HepG2 (cell line): ENCODE measurements around the gene KISS1R. TPM values are rescaled to one million over a fixed set of nuclear protein-coding genes. Genes with fewer than 3 reads are reported as not detected.
A peak's percentile ranks its signal among the peaks of the same experiment; 100 is the strongest.

Experiments used
- ISX ChIP-seq: sonication (generic); formaldehyde crosslinking; conservative IDR thresholded peaks from 2 replicates; pipeline ENCODE4 v1.5.0; 2020; ENCODE audit warnings: missing genetic modification reagents
- KLF12 ChIP-seq: sonication (generic); formaldehyde crosslinking; IDR thresholded peaks from 2 replicates; pipeline ENCODE4 v1.4.0; 2020; ENCODE audit warnings: missing genetic modification reagents, borderline replicate concordance
- MED8 ChIP-seq: sonication (generic); formaldehyde crosslinking; IDR thresholded peaks from 2 replicates; pipeline ENCODE4 v1.8.1; 2023; ENCODE audit warnings: mild to moderate bottlenecking, missing genetic modification reagents; ENCODE audit not compliant: insufficient replicate concordance
- NFRKB ChIP-seq: fragments of 450-650 bp; IDR thresholded peaks from 2 replicates; pipeline ENCODE4 v1.6.1; 2017
- SMAD9 ChIP-seq: sonication (generic); formaldehyde crosslinking; IDR thresholded peaks from 2 replicates; pipeline ENCODE4 v1.5.1; 2020; ENCODE audit warnings: mild to moderate bottlenecking, missing genetic modification reagents
- TAF15 ChIP-seq: fragments of 200-400 bp; formaldehyde crosslinking; IDR thresholded peaks from one replicate; pipeline ENCODE4 v1.6.1; 2018; ENCODE audit warnings: mild to moderate bottlenecking, low read depth, low read length; ENCODE audit not compliant: poor library complexity, severe bottlenecking
- ZBTB7A ChIP-seq: sonication (generic); formaldehyde crosslinking; IDR thresholded peaks from 2 replicates; pipeline ENCODE4 v1.8.0; 2022; ENCODE audit warnings: mild to moderate bottlenecking, missing genetic modification reagents
- ZNF775 ChIP-seq: sonication (generic); formaldehyde crosslinking; IDR thresholded peaks from 2 replicates; pipeline ENCODE4 v1.4.0; 2020; ENCODE audit warnings: missing genetic modification reagents, mild to moderate bottlenecking, moderate library complexity, borderline replicate concordance
- polyA plus RNA-seq, 8 experiments: library from polyadenylated mRNA; depleted of rRNA in 3 of 8; stranded (reverse) in 7 of 8; unstranded in 1 of 8; fragments of >200 nt; fragmentation: Illumina TruSeq in 4 of 8; extraction: Trizol in 4 of 8; gene quantifications; 2 replicates each; pipeline versions ENCODE4 v1.2.1 to v1.2.3, GENCODE V29; 2011 to 2016; ENCODE audit warnings: low read depth in 4 of 8, missing spikeins in 1 of 8, mixed read lengths in 1 of 8; ENCODE audit not compliant: insufficient read depth in 1 of 8
- total RNA-seq, 5 experiments: library from RNA; depleted of rRNA; stranded (reverse); fragments of >200 nt; fragmentation: Illumina TruSeq; extraction: Trizol; gene quantifications; 2 replicates each; pipeline ENCODE4 v1.2.3, GENCODE V29; 2016; ENCODE audit warnings: low read depth in 1 of 5
- TF ChIP-seq, protein P1 (sequence below): sonication (generic); formaldehyde crosslinking; IDR thresholded peaks from 2 replicates; pipeline ENCODE4 v1.4.0; 2020; ENCODE audit warnings: mild to moderate bottlenecking, missing genetic modification reagents
- TF ChIP-seq, protein P2 (sequence below): sonication (generic); formaldehyde crosslinking; IDR thresholded peaks from 2 replicates; pipeline ENCODE4 v1.4.0; 2020; ENCODE audit warnings: mild to moderate bottlenecking, missing genetic modification reagents
- TF ChIP-seq, protein P3 (sequence below): IDR thresholded peaks from 2 replicates; pipeline ENCODE4 v1.6.1; 2012; ENCODE audit warnings: low read depth, low read length, improper control_type of control experiment
- TF ChIP-seq, protein P4 (sequence below): sonication (generic); formaldehyde crosslinking; IDR thresholded peaks from 2 replicates; pipeline ENCODE4 v1.9.0; 2021; ENCODE audit warnings: missing genetic modification reagents, borderline replicate concordance
- TF ChIP-seq, protein P5 (sequence below): sonication (generic); formaldehyde crosslinking; IDR thresholded peaks from 2 replicates; pipeline ENCODE4 v1.4.0; 2020; ENCODE audit warnings: mild to moderate bottlenecking, missing genetic modification reagents
- TF ChIP-seq, protein P6 (sequence below): IDR thresholded peaks from 2 replicates; pipeline ENCODE4 v1.6.1; 2012; ENCODE audit warnings: low read length, improper control_type of control experiment

Gene KISS1R
- total and polyA plus RNA-seq, 2 of the 13 experiments (the other 11 are each of a cell fraction or from before 2014, with no cell fraction given) = 1.1 to 10.2 TPM

DNA sequence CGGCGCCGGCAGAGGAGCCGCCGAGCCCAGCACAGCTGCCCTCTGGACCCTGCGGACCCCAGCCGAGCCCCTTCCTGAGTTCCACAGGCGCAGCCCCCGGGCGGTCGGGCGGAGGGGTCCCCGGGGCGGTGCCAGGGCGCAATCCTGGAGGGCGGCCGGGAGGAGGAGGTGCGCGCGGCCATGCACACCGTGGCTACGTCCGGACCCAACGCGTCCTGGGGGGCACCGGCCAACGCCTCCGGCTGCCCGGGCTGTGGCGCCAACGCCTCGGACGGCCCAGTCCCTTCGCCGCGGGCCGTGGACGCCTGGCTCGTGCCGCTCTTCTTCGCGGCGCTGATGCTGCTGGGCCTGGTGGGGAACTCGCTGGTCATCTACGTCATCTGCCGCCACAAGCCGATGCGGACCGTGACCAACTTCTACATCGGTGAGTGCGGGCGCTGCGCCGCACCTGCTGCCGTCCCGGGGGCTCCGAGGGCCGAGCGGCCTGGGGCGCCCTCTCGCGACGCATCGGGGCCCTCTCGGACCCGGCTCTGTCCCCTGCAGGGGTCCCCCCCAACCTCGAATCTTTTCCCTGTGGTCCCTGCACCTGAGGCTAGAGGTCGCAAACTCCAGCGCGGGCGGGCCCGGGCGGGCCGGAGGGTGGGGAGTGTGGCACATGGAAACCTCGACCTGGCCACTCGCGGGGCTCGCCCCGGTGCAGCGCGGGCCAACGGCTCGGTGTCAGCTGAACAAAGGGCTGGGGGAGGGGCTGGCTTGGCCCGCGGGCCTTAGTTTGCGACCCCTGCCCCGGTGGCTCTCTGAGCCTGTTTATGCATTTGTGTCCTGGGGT, at the start of gene KISS1R (continued):
- TF ChIP-seq ZNF775 (CRISPR knock-in tag) (0 out of 2 replicates have a peak, but pooled peaks have one; percentile 45), TAF15 (no peak), NFRKB (no peak), KLF12 (CRISPR knock-in tag) (peak; percentile 82), ZBTB7A (CRISPR knock-in tag) (peak; percentile 91), MED8 (CRISPR knock-in tag) (no peak), ISX (no peak), SMAD9 (no peak)
- TF ChIP-seq, protein P1, sequence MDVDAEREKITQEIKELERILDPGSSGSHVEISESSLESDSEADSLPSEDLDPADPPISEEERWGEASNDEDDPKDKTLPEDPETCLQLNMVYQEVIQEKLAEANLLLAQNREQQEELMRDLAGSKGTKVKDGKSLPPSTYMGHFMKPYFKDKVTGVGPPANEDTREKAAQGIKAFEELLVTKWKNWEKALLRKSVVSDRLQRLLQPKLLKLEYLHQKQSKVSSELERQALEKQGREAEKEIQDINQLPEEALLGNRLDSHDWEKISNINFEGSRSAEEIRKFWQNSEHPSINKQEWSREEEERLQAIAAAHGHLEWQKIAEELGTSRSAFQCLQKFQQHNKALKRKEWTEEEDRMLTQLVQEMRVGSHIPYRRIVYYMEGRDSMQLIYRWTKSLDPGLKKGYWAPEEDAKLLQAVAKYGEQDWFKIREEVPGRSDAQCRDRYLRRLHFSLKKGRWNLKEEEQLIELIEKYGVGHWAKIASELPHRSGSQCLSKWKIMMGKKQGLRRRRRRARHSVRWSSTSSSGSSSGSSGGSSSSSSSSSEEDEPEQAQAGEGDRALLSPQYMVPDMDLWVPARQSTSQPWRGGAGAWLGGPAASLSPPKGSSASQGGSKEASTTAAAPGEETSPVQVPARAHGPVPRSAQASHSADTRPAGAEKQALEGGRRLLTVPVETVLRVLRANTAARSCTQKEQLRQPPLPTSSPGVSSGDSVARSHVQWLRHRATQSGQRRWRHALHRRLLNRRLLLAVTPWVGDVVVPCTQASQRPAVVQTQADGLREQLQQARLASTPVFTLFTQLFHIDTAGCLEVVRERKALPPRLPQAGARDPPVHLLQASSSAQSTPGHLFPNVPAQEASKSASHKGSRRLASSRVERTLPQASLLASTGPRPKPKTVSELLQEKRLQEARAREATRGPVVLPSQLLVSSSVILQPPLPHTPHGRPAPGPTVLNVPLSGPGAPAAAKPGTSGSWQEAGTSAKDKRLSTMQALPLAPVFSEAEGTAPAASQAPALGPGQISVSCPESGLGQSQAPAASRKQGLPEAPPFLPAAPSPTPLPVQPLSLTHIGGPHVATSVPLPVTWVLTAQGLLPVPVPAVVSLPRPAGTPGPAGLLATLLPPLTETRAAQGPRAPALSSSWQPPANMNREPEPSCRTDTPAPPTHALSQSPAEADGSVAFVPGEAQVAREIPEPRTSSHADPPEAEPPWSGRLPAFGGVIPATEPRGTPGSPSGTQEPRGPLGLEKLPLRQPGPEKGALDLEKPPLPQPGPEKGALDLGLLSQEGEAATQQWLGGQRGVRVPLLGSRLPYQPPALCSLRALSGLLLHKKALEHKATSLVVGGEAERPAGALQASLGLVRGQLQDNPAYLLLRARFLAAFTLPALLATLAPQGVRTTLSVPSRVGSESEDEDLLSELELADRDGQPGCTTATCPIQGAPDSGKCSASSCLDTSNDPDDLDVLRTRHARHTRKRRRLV (CRISPR knock-in tag) = no peak
- TF ChIP-seq, protein P2, sequence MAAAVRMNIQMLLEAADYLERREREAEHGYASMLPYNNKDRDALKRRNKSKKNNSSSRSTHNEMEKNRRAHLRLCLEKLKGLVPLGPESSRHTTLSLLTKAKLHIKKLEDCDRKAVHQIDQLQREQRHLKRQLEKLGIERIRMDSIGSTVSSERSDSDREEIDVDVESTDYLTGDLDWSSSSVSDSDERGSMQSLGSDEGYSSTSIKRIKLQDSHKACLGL (CRISPR knock-in tag) = peak; percentile 84
- TF ChIP-seq, protein P3, sequence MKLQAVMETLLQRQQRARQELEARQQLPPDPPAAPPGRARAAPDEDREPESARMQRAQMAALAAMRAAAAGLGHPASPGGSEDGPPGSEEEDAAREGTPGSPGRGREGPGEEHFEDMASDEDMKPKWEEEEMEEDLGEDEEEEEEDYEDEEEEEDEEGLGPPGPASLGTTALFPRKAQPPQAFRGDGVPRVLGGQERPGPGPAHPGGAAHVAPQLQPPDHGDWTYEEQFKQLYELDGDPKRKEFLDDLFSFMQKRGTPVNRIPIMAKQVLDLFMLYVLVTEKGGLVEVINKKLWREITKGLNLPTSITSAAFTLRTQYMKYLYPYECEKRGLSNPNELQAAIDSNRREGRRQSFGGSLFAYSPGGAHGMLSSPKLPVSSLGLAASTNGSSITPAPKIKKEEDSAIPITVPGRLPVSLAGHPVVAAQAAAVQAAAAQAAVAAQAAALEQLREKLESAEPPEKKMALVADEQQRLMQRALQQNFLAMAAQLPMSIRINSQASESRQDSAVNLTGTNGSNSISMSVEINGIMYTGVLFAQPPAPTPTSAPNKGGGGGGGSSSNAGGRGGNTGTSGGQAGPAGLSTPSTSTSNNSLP = no peak
- TF ChIP-seq, protein P4, sequence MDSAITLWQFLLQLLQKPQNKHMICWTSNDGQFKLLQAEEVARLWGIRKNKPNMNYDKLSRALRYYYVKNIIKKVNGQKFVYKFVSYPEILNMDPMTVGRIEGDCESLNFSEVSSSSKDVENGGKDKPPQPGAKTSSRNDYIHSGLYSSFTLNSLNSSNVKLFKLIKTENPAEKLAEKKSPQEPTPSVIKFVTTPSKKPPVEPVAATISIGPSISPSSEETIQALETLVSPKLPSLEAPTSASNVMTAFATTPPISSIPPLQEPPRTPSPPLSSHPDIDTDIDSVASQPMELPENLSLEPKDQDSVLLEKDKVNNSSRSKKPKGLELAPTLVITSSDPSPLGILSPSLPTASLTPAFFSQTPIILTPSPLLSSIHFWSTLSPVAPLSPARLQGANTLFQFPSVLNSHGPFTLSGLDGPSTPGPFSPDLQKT (CRISPR knock-in tag) = no peak
- TF ChIP-seq, protein P5, sequence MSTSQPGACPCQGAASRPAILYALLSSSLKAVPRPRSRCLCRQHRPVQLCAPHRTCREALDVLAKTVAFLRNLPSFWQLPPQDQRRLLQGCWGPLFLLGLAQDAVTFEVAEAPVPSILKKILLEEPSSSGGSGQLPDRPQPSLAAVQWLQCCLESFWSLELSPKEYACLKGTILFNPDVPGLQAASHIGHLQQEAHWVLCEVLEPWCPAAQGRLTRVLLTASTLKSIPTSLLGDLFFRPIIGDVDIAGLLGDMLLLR (CRISPR knock-in tag) = no peak
- TF ChIP-seq, protein P6, sequence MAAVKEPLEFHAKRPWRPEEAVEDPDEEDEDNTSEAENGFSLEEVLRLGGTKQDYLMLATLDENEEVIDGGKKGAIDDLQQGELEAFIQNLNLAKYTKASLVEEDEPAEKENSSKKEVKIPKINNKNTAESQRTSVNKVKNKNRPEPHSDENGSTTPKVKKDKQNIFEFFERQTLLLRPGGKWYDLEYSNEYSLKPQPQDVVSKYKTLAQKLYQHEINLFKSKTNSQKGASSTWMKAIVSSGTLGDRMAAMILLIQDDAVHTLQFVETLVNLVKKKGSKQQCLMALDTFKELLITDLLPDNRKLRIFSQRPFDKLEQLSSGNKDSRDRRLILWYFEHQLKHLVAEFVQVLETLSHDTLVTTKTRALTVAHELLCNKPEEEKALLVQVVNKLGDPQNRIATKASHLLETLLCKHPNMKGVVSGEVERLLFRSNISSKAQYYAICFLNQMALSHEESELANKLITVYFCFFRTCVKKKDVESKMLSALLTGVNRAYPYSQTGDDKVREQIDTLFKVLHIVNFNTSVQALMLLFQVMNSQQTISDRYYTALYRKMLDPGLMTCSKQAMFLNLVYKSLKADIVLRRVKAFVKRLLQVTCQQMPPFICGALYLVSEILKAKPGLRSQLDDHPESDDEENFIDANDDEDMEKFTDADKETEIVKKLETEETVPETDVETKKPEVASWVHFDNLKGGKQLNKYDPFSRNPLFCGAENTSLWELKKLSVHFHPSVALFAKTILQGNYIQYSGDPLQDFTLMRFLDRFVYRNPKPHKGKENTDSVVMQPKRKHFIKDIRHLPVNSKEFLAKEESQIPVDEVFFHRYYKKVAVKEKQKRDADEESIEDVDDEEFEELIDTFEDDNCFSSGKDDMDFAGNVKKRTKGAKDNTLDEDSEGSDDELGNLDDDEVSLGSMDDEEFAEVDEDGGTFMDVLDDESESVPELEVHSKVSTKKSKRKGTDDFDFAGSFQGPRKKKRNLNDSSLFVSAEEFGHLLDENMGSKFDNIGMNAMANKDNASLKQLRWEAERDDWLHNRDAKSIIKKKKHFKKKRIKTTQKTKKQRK = no peak
